Activated CD8-positive, alpha-beta T cell treated with anti-CD3 and anti-CD28 coated beads for 36 hours (primary cell): ENCODE results near the gene GRK6. TPM values are rescaled to one million over a fixed set of nuclear protein-coding genes. Genes with fewer than 3 reads are reported as not detected.

Source experiments
- ATAC-seq: fragments of 200-7000 bp; cut with Tn5 transposase; one replicate; pipeline ENCODE4 v1.10.0; 2021; ENCODE audit warnings: mild to moderate bottlenecking, moderate library complexity
- CTCF ChIA-PET: fragments of 350-600 bp; sonication (Branson Sonifier 250); formaldehyde crosslinking; loops from one replicate; lab custom pipeline; 2021; ENCODE audit warnings: antibody characterized with exemption; lab: Charles Lee
- POLR2A ChIA-PET: fragments of 350-600 bp; sonication (Branson Sonifier 250); formaldehyde crosslinking; loops from one replicate; lab custom pipeline; 2021; ENCODE audit warnings: antibody characterized with exemption; lab: Charles Lee
- DNase-seq: peaks from one replicate; pipeline ENCODE4 v3.0.0-alpha.2; 2020
- H3K27ac Mint-ChIP-seq: one replicate; pipeline ENCODE4 v1.8.0; 2021; ENCODE audit warnings: mild to moderate bottlenecking, mixed read lengths
- H3K27me3 Mint-ChIP-seq: one replicate; pipeline ENCODE4 v1.8.0; 2021; ENCODE audit warnings: mixed read lengths
- H3K36me3 Mint-ChIP-seq: one replicate; pipeline ENCODE4 v1.8.0; 2021; ENCODE audit warnings: low read depth, mixed read lengths
- H3K4me1 Mint-ChIP-seq: one replicate; pipeline ENCODE4 v1.8.0; 2021; ENCODE audit warnings: low read depth, mixed read lengths
- H3K4me3 Mint-ChIP-seq: one replicate; pipeline ENCODE4 v1.8.0; 2021; ENCODE audit warnings: mild to moderate bottlenecking, moderate library complexity, mixed read lengths
- H3K9me3 Mint-ChIP-seq: one replicate; pipeline ENCODE4 v1.8.0; 2021; ENCODE audit warnings: mixed read lengths
- intact Hi-C: fragments of 100-400 bp; cut with micrococcal nuclease; formaldehyde crosslinking; loops from one replicate; pipeline ENCODE4 v1.10.0; 2022
- total RNA-seq, 2 experiments: library from RNA; stranded (reverse); gene quantifications; one replicate each; pipeline ENCODE4 v1.2.3, GENCODE V29; 2021
- TF ChIP-seq, protein P1 (sequence below): fragments of 200-600 bp; IDR thresholded peaks from one replicate; pipeline ENCODE4 v1.8.0; 2022; ENCODE audit warnings: antibody characterized with exemption, mild to moderate bottlenecking

The GRK6 gene
- total RNA-seq, 2 experiments from 2014 or later = 133 to 137 TPM

DNA sequence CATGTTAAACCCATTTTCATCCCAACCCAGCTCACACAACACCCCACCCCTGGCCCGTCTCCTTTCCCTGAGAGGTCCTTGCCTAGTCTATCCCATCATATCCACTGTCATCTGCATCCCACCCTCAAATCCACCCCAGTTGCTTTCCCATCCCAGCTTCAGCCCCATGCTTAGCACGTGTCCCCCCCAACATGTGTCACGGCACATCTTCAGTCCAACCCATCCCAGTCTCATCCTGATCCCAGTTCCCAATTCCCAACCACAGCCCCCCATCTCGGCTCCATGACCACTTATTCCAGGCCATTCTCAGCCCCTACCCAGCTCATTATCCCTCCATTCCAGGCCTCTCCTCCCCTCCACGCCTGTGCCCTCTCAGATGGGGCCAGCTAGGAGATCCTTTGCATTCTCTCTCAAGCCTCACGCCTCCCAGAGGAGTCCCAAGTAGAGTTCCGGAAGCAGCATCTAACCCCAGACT, 47.6 kb downstream of the GRK6 start:
- Mint-ChIP-seq H3K9me3 (no peaks in the 10 kb centered on the region), H3K4me1 (peaks cover 63% of the 10 kb centered on the region), H3K4me3 (peak overlapping the region; percentile 61), H3K36me3 (peaks cover 26% of the 10 kb centered on the region), H3K27me3 (no peaks in the 10 kb centered on the region), H3K27ac (peak overlapping the region; percentile 56)
- DNase-seq (no peak), ATAC-seq (no peak)
- intact Hi-C loops = no loop called here
- POLR2A ChIA-PET = interaction anchor here (1.4 to 22.8 kb wide), 5 partner anchors 9 to 112 kb away, joined by 3 to 294 read pairs (median 4); partner anchors contain the start of genes PDLIM7 and PRR7
- TF ChIP-seq, protein P1, sequence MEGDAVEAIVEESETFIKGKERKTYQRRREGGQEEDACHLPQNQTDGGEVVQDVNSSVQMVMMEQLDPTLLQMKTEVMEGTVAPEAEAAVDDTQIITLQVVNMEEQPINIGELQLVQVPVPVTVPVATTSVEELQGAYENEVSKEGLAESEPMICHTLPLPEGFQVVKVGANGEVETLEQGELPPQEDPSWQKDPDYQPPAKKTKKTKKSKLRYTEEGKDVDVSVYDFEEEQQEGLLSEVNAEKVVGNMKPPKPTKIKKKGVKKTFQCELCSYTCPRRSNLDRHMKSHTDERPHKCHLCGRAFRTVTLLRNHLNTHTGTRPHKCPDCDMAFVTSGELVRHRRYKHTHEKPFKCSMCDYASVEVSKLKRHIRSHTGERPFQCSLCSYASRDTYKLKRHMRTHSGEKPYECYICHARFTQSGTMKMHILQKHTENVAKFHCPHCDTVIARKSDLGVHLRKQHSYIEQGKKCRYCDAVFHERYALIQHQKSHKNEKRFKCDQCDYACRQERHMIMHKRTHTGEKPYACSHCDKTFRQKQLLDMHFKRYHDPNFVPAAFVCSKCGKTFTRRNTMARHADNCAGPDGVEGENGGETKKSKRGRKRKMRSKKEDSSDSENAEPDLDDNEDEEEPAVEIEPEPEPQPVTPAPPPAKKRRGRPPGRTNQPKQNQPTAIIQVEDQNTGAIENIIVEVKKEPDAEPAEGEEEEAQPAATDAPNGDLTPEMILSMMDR = no peak
- CTCF ChIA-PET = interaction anchor here (0.5 to 1.4 kb wide), 4 partner anchors 19 to 29 kb away, joined by 3 to 4 read pairs (median 4); no protein-coding TSS in a partner anchor

DNA sequence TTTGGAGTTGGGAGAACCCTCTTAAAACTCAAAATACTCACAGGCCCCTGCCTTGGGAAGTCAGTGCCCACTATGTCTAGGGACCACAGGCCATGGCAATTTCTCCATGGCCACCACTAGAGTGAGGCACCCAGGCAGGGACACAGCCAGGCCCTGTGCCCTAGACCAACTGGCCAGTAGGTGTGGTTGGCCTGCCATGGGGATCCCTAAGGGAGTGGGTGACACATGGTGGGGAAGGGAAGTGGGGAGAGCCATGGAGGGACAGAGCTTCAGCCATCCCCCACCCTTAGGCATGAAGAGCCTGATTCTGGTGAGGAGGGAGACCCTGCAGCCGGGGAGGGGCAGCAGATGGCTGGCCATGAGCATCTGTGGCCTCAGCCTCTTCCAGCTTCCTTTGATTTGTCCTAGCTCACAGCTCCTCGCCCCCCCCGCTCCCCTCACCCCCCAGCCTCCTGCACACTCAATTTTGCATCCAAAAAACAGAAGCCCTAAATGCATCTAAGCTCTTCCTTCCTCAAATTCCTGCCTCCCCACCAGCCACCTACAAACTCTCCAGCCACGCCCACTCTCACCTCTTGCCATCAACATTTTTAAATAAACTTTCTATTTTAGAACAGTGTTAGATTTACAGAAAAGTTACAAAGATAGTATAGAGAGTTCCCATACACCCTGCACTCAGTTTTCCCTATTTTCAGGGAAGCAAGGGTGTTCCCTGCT, 48.5 kb downstream of the GRK6 start:
- H3K36me3 Mint-ChIP-seq = peaks cover 23% of the 10 kb centered on the region
- CTCF ChIA-PET = interaction anchor here (0.5 to 6.5 kb wide), 8 partner anchors 18 to 84 kb away, joined by 3 to 48 read pairs (median 6); no protein-coding TSS in a partner anchor
- H3K27ac Mint-ChIP-seq = peak overlapping the region; percentile 82
- ATAC-seq = no peak
- peak overlapping the region; percentile 61 for H3K4me3 Mint-ChIP-seq
- no peaks in the 10 kb centered on the region for H3K9me3 Mint-ChIP-seq
- H3K4me1 Mint-ChIP-seq = peaks cover 70% of the 10 kb centered on the region
- TF ChIP-seq, protein P1 = no peak
- intact Hi-C loops = no loop called here
- peak; percentile 34 for DNase-seq
- POLR2A ChIA-PET = interaction anchor here (0.7 to 22.8 kb wide), 6 partner anchors 8 to 47 kb away, joined by 3 to 294 read pairs (median 4); partner anchors contain the start of genes PDLIM7 and PRR7
- H3K27me3 Mint-ChIP-seq = no peaks in the 10 kb centered on the region

DNA sequence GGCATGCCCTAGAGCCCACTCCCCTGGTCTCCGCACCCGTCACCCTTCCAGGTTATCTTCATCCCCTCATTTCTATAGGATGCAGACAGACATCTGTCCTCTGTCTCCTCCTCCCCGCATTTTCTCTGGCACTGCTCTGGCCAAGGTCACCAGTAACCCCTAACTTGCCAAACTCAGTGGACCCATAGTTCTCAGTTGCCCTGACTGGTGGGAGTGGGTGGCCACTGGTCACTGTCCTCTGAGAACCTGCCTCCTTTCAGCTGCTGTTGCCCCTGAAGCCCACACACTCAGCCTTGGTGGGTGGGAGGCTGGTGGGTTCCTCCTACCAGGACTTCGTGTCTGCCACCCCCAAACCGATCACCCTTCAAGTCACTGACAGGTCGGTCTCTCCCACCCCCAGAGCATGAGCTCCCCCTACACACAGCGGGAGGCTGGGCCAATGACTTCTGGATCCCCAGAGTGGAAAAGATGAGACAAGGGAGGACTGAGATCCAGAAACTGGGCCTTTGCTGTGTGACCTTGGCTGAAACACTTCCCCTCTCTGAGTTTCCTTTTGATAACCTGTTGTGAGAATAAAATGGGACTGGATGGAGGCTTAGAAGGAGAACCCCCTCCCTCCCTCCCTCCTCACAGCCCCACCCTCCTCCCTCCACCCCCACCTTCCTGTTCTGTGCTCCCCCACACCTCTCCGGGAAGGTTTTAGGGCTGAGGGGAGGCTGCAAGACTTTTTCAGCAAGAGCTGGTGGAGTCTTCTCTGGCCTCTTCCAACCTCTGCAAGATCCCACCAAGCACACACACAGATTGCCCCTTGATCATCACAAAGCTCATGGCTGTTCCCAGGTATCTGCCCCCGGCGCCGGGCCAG, 49.3 kb downstream of the GRK6 start:
- intact Hi-C loops = no loop called here
- ChIA-PET POLR2A (interaction anchor here (0.6 to 22.8 kb wide), 6 partner anchors 14 to 63 kb away, joined by 3 to 294 read pairs (median 4); partner anchors contain the start of genes PDLIM7 and PRR7), CTCF (interaction anchor here (1.0 to 6.5 kb wide), 10 partner anchors 13 to 166 kb away, joined by 4 to 48 read pairs (median 8); no protein-coding TSS in a partner anchor)
- H3K9me3 Mint-ChIP-seq = no peaks in the 10 kb centered on the region
- peaks cover 65% of the 10 kb centered on the region for H3K4me1 Mint-ChIP-seq
- H3K36me3 Mint-ChIP-seq = peaks cover 19% of the 10 kb centered on the region
- ATAC-seq = peak; percentile 8
- H3K4me3 Mint-ChIP-seq = peak overlapping the region; percentile 25
- no peaks in the 10 kb centered on the region for H3K27me3 Mint-ChIP-seq
- TF ChIP-seq, protein P1 = no peak
- H3K27ac Mint-ChIP-seq = peak overlapping the region; percentile 82
- DNase-seq = peak; percentile 67

DNA sequence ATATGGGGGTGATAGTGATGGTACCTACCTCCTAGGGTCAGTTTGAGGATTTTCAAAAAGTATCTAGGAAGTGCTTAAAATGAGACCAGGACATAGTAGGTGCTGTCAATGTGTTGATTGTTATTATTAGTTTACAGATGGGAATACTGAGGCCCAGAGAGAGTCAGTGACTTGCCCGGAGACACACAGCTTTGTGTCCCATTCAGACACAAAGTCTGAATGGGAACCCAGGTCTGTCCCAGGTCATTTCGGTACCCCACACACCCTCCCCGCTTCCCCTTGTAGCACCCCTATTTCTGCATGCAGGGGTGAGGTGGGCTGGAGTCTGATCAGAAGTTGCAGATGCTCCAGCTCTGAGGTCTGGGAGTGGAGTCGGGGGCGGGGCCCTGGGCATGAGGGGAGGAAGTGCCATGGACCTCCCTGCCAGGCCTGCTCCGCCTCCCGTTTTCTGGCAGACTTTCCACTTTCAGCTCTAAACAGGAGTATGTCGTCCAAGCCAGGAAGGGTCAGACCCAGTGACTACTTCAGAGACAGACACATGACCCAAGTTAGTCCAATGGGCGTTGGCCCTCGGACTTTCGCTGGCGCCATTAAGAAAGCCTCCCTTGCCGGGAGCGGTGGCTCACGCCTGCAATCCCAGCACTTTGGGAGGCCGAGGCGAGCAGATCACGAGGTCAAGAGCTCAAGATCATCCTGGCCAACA, 50.2 kb downstream of the GRK6 start:
- TF ChIP-seq, protein P1 = no peak
- intact Hi-C loops = no loop called here
- CTCF ChIA-PET = interaction anchor here (0.8 to 6.5 kb wide), 10 partner anchors 12 to 167 kb away, joined by 3 to 48 read pairs (median 8); no protein-coding TSS in a partner anchor
- Mint-ChIP-seq H3K4me1 (peaks cover 56% of the 10 kb centered on the region), H3K9me3 (no peaks in the 10 kb centered on the region), H3K27me3 (no peaks in the 10 kb centered on the region), H3K36me3 (peaks cover 12% of the 10 kb centered on the region), H3K27ac (peak overlapping the region; percentile 82), H3K4me3 (peak overlapping the region; percentile 25)
- POLR2A ChIA-PET = interaction anchor here (0.6 to 22.8 kb wide), 6 partner anchors 13 to 62 kb away, joined by 3 to 294 read pairs (median 4); partner anchors contain the start of genes PDLIM7 and PRR7
- ATAC-seq (no peak), DNase-seq (peak; percentile 23)
